Esophagus muscularis mucosa (tissue), 4 donors: ENCODE data around the gene KLF17. TPM values are rescaled to one million over a fixed set of nuclear protein-coding genes. Genes with fewer than 3 reads are reported as not detected.

ENCODE experiments used
- DNase-seq: peaks from one replicate; pipeline ENCODE4 v3.0.0-alpha.2; 2017; ENCODE audit errors: extremely low spot score
- H3K27ac ChIP-seq, 4 donors: fragments of 200-600 bp; sonication (generic); replicated peaks in 1 of 4; 1 replicate in 3 of 4; 2 replicates in 1 of 4; pipeline ENCODE4 v1.5.1; 2016 to 2019; ENCODE audit warnings: mild to moderate bottlenecking in 1 of 4
- H3K27me3 ChIP-seq, 4 donors: fragments of 200-600 bp; sonication (generic); one replicate each; pipeline versions ENCODE4 v1.5.1 to v1.6.0; 2016 to 2019
- H3K36me3 ChIP-seq, 4 donors: fragments of 200-600 bp; sonication (generic); one replicate each; pipeline ENCODE4 v1.5.1; 2016 to 2019
- H3K4me1 ChIP-seq, 4 donors: fragments of 200-600 bp; sonication (generic); one replicate each; pipeline ENCODE4 v1.5.1; 2016 to 2019
- H3K4me3 ChIP-seq, 4 donors: fragments of 200-600 bp; sonication (generic); 1 replicate in 2 of 4; 2 replicates in 2 of 4; pipeline ENCODE4 v1.5.1; 2016 to 2019; ENCODE audit warnings: mild to moderate bottlenecking in 4 of 4, moderate library complexity in 1 of 4
- H3K9me3 ChIP-seq, 4 donors: fragments of 200-600 bp; sonication (generic); 1 replicate in 3 of 4; 2 replicates in 1 of 4; pipeline ENCODE4 v1.5.1; 2016 to 2019
- EP300 ChIP-seq: sonication (generic); formaldehyde crosslinking; IDR thresholded peaks from one replicate; pipeline ENCODE4 v1.6.1; 2017; ENCODE audit warnings: antibody characterized with exemption
- POLR2A ChIP-seq: fragments of 450-650 bp; IDR thresholded peaks from one replicate; pipeline ENCODE4 v1.6.1; 2017; ENCODE audit warnings: antibody characterized with exemption, moderate library complexity, mild to moderate bottlenecking, low read depth
- POLR2AphosphoS5 ChIP-seq, 2 donors: sonication (generic); formaldehyde crosslinking; IDR thresholded peaks; one replicate each; pipeline ENCODE4 v1.6.1; 2017; ENCODE audit warnings: antibody characterized with exemption in 2 of 2
- WGBS: methylation state at CpG from one replicate; pipeline ENCODE4 v1.1.5; 2018; 5-methylcytosine and 5-hydroxymethylcytosine counted together
- intact Hi-C: fragments of 100-400 bp; cut with DNase I; formaldehyde crosslinking; loops from one replicate; pipeline ENCODE4 v1.15.1; 2023
- total RNA-seq, 4 donors: library from RNA; depleted of rRNA; stranded (reverse); fragments of >200 nt; gene quantifications; one replicate each; pipeline versions ENCODE4 v1.1.0 to v1.2.1, GENCODE V29; 2016
- TF ChIP-seq, protein P1 (sequence below), 3 experiments: fragments of 200-600 bp in 2 of 3; fragments of 450-650 bp in 1 of 3; sonication (generic) in 2 of 3; IDR thresholded peaks; one replicate each; pipeline ENCODE4 v1.5.1; 2017 to 2019; ENCODE audit warnings: antibody characterized with exemption in 3 of 3, mild to moderate bottlenecking in 2 of 3, moderate library complexity in 1 of 3

The KLF17 gene
- total RNA-seq, 4 donors from 2014 or later, result 0.42 to 2.0 (median 1.1) TPM

DNA sequence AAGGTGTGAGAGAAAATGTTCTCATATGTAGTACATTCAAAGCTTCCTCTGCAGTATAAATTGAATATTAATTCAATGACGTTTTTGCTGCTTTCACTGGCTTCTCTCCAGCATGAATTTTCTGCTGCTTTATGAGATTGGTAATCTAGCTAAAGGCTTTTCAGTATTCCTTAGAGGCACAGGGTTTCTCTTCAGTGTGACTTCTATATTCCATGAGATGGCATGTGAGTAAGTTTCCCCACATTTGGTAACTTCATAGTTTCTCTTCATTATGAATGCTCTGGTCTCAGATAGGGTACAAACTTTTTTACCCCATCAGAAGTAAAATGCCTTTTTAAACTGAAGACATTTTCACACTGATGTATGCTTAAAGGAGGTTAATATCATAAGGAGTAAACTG, 33.2 kb downstream of the KLF17 start:
- H3K9me3 ChIP-seq, result no peaks in the 10 kb centered on the region
- no peak for DNase-seq
- intact Hi-C loops, result no loop called here
- no peaks in the 10 kb centered on the region for H3K27me3 ChIP-seq
- H3K4me1 ChIP-seq, result peaks cover 0 to 4% (median 0%) of the 10 kb centered on the region in 4 donors
- H3K4me3 ChIP-seq, result no peak overlapping the region
- no peak overlapping the region for H3K27ac ChIP-seq
- 32% methylated on average over 1 of the region's 1 CpG for WGBS
- TF ChIP-seq EP300 (no peak), POLR2A (no peak), POLR2AphosphoS5 (IDR thresholded peaks at IDR 0.05) (no peak)
- TF ChIP-seq, protein P1, sequence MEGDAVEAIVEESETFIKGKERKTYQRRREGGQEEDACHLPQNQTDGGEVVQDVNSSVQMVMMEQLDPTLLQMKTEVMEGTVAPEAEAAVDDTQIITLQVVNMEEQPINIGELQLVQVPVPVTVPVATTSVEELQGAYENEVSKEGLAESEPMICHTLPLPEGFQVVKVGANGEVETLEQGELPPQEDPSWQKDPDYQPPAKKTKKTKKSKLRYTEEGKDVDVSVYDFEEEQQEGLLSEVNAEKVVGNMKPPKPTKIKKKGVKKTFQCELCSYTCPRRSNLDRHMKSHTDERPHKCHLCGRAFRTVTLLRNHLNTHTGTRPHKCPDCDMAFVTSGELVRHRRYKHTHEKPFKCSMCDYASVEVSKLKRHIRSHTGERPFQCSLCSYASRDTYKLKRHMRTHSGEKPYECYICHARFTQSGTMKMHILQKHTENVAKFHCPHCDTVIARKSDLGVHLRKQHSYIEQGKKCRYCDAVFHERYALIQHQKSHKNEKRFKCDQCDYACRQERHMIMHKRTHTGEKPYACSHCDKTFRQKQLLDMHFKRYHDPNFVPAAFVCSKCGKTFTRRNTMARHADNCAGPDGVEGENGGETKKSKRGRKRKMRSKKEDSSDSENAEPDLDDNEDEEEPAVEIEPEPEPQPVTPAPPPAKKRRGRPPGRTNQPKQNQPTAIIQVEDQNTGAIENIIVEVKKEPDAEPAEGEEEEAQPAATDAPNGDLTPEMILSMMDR (IDR thresholded peaks at IDR 0.05), result no peak
- H3K36me3 ChIP-seq, result no peaks in the 10 kb centered on the region

- Histone ChIP-seq H3K4me1 (peaks cover 0 to 4% (median 0%) of the 10 kb centered on the region in 4 donors), H3K36me3 (no peaks in the 10 kb centered on the region), H3K9me3 (no peaks in the 10 kb centered on the region), H3K4me3 (no peak overlapping the region), H3K27ac (no peak overlapping the region), H3K27me3 (no peaks in the 10 kb centered on the region)
- DNase-seq, result no peak
- 81% methylated on average over 1 of the region's 1 CpG for WGBS
- no peak for TF ChIP-seq POLR2AphosphoS5 (IDR thresholded peaks at IDR 0.05)
- TF ChIP-seq, protein P1 (IDR thresholded peaks at IDR 0.05), result no peak
- TF ChIP-seq EP300, result no peak
- no peak for TF ChIP-seq POLR2A
- intact Hi-C loops, result no loop called here
These were observed 34.1 kb downstream of the KLF17 start for GRCh38 chr1:44152692-44153091.

DNA sequence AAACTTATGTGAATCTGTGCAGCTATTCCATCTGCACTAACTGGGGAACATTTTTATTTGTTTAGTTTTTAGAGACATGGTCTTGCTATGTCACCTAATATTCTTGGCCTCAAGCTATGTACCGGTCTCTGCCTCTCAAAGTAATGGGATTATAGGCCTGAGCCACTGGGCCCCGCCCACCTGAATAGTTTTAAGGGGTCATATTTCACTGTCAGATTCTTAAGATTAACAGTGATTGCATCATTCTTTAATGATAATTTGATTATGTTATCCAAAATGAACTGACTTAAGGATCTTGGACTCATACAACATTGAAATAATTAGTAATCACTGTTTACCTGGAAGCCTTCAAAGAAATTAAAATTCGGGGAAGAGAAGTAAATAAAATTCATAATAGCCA, 35.4 kb downstream of the KLF17 start:
- H3K4me1 ChIP-seq, result peaks cover 0 to 4% (median 0%) of the 10 kb centered on the region in 4 donors
- H3K27me3 ChIP-seq, result no peaks in the 10 kb centered on the region
- H3K27ac ChIP-seq, result no peak overlapping the region
- intact Hi-C loops, result no loop called here
- no peaks in the 10 kb centered on the region for H3K36me3 ChIP-seq
- H3K4me3 ChIP-seq, result no peak overlapping the region
- TF ChIP-seq, protein P1 (IDR thresholded peaks at IDR 0.05), result no peak
- TF ChIP-seq POLR2AphosphoS5 (IDR thresholded peaks at IDR 0.05) (no peak), EP300 (no peak), POLR2A (no peak)
- no peak for DNase-seq
- WGBS, result 90% methylated on average over 3 of the region's 3 CpGs
- H3K9me3 ChIP-seq, result no peaks in the 10 kb centered on the region

- Histone ChIP-seq H3K27me3 (no peaks in the 10 kb centered on the region), H3K4me1 (no peaks in the 10 kb centered on the region), H3K27ac (no peak overlapping the region), H3K4me3 (no peak overlapping the region), H3K9me3 (no peaks in the 10 kb centered on the region), H3K36me3 (no peaks in the 10 kb centered on the region)
- no peak for TF ChIP-seq POLR2A
- TF ChIP-seq EP300, result no peak
- no peak for TF ChIP-seq POLR2AphosphoS5 (IDR thresholded peaks at IDR 0.05)
- TF ChIP-seq, protein P1 (IDR thresholded peaks at IDR 0.05), result no peak
- 88% methylated on average over 1 of the region's 1 CpG for WGBS
- intact Hi-C loops, result no loop called here
- no peak for DNase-seq
These were observed 39.3 kb downstream of the KLF17 start for GRCh38 chr1:44157903-44158302.

GRCh38 chr1:44158871-44159270, 40.2 kb downstream of the KLF17 start:
- no peaks in the 10 kb centered on the region for H3K4me1 ChIP-seq
- TF ChIP-seq POLR2AphosphoS5 (IDR thresholded peaks at IDR 0.05) (no peak), POLR2A (no peak)
- TF ChIP-seq, protein P1 (IDR thresholded peaks at IDR 0.05), result no peak
- intact Hi-C loops, result no loop called here
- H3K27ac ChIP-seq, result no peak overlapping the region
- no peak for DNase-seq
- no peaks in the 10 kb centered on the region for H3K9me3 ChIP-seq
- H3K36me3 ChIP-seq, result no peaks in the 10 kb centered on the region
- no peaks in the 10 kb centered on the region for H3K27me3 ChIP-seq
- H3K4me3 ChIP-seq, result no peak overlapping the region
